Activated CD8-positive, alpha-beta memory T cell treated with anti-CD3 and anti-CD28 coated beads for 1 hour (primary cell): ENCODE measurements around the gene NOB1.
"Not testable (repeated sequence)": the region's sequence is repeated elsewhere in the genome, so short reads cannot be mapped to it uniquely, and the experiment has no call there.

ENCODE experiments used
- DNase-seq, 2 donors: peaks; one replicate each; pipeline ENCODE4 v3.0.0-alpha.2; 2020; ENCODE audit warnings: low read depth in 1 of 2; ENCODE audit errors: extremely low read depth in 1 of 2

The NOB1 gene

GRCh38 chr16:69761983-69762813 is 7.5 kb upstream of the NOB1 start, which contains the start of gene WWP2:
WWP2 (plus strand) TSS chr16:69762332; CDS start chr16:69787011, 24,679 bp downstream.
- peak; percentile 23 to 62 for DNase-seq

GRCh38 chr16:69757375-69757774 is 2.6 kb upstream of the NOB1 start:
- DNase-seq, result not testable (repeated sequence)

- no peak for DNase-seq
Observed at GRCh38 chr16:69756705-69757104, 2.0 kb upstream of the NOB1 start.

- no peak for DNase-seq
Observed at GRCh38 chr16:69754143-69754468, 620 bp downstream of the NOB1 start.

- no peak for DNase-seq
Observed at GRCh38 chr16:69748694-69749345, 5.9 kb downstream of the NOB1 start.

- DNase-seq, result no peak
Observed at GRCh38 chr16:69747115-69747514, 7.6 kb downstream of the NOB1 start.

- DNase-seq, result no peak
Observed at GRCh38 chr16:69745959-69746358, 8.8 kb downstream of the NOB1 start.

- no peak for DNase-seq
Observed at GRCh38 chr16:69745232-69745612, 9.5 kb downstream of the NOB1 start.

- no peak for DNase-seq
Observed at GRCh38 chr16:69744363-69745231, 10.1 kb downstream of the NOB1 start.

GRCh38 chr16:69741951-69742904 is 12.5 kb downstream of the NOB1 start:
- DNase-seq, result no peak

GRCh38 chr16:69741519-69741918 is 13.2 kb downstream of the NOB1 start:
- no peak for DNase-seq

GRCh38 chr16:69732101-69732500 is 22.6 kb downstream of the NOB1 start:
- no peak for DNase-seq

GRCh38 chr16:69731280-69731679 is 23.4 kb downstream of the NOB1 start:
- not testable (repeated sequence) for DNase-seq

- DNase-seq, result not testable (repeated sequence)
Observed at GRCh38 chr16:69729030-69729429, 25.7 kb downstream of the NOB1 start.

GRCh38 chr16:69727916-69728270 is 26.8 kb downstream of the NOB1 start:
- no peak for DNase-seq

GRCh38 chr16:69726313-69727060 is 28.2 kb downstream of the NOB1 start, which contains the start of gene NQO1:
NQO1 (minus strand) TSS chr16:69726560; CDS start chr16:69726439, 121 bp downstream.
- peak; percentile 52 to 78 for DNase-seq

GRCh38 chr16:69725480-69726312 is 29.0 kb downstream of the NOB1 start:
- DNase-seq, result no peak

GRCh38 chr16:69724981-69725479 is 29.7 kb downstream of the NOB1 start:
- DNase-seq, result no peak
